SU-DHL-6 (cell line): ENCODE measurements around the gene SEH1L.

ENCODE experiments used
- H2AFZ ChIP-seq: fragments of 200-600 bp; sonication (generic); 2 replicates; pipeline ENCODE4 v1.6.1; 2014; ENCODE audit warnings: low read depth, mild to moderate bottlenecking, moderate library complexity, mixed read lengths, antibody characterized with exemption, low read length; ENCODE audit not compliant: severe bottlenecking
- H3F3A ChIP-seq: fragments of 200-600 bp; shearing (Covaris generic); 2 replicates; pipeline ENCODE4 v1.6.0; 2016; ENCODE audit warnings: antibody characterized with exemption, mild to moderate bottlenecking; ENCODE audit not compliant: insufficient read depth
- H3K27ac ChIP-seq: fragments of 200-600 bp; sonication (generic); 2 replicates; pipeline ENCODE4 v1.5.1; 2016; ENCODE audit warnings: low read depth, mild to moderate bottlenecking, low read length, moderate library complexity, mixed read lengths
- H3K27me3 ChIP-seq: fragments of 200-600 bp; sonication (generic), shearing (Covaris generic); 2 replicates; pipeline ENCODE4 v1.6.0; 2014; ENCODE audit warnings: mild to moderate bottlenecking, low read length
- H3K36me3 ChIP-seq: fragments of 200-600 bp; sonication (generic); 2 replicates; pipeline ENCODE4 v1.6.1; 2014; ENCODE audit warnings: mild to moderate bottlenecking, low read length, mixed read lengths
- H3K4me2 ChIP-seq: fragments of 300-600, 200-600 bp; shearing (Covaris generic), sonication (generic); 2 replicates; pipeline ENCODE4 v1.6.0; 2014; ENCODE audit warnings: low read length, low read depth, mild to moderate bottlenecking; ENCODE audit not compliant: poor library complexity, severe bottlenecking
- H3K4me3 ChIP-seq: fragments of 200-600 bp; sonication (generic); 2 replicates; pipeline ENCODE4 v1.5.1; 2014; ENCODE audit warnings: antibody characterized with exemption, low read length, mild to moderate bottlenecking, mixed read lengths; ENCODE audit not compliant: insufficient read depth, poor library complexity, severe bottlenecking
- H3K79me2 ChIP-seq: fragments of 200-600 bp; sonication (generic); 2 replicates; pipeline ENCODE4 v1.6.1; 2014; ENCODE audit warnings: mild to moderate bottlenecking, low read length, moderate library complexity; ENCODE audit not compliant: insufficient read depth
- H3K9ac ChIP-seq: fragments of 200-600 bp; sonication (generic); 2 replicates; pipeline ENCODE4 v1.7.0; 2014; ENCODE audit warnings: mild to moderate bottlenecking, low read length
- H3K9me2 ChIP-seq: fragments of 200-600 bp; sonication (generic); replicated peaks from 2 replicates; pipeline ENCODE4 v1.6.1; 2014; ENCODE audit warnings: low read length; ENCODE audit not compliant: insufficient read depth
- H3K9me3 ChIP-seq: fragments of 200-600 bp; sonication (generic); 2 replicates; pipeline ENCODE4 v1.6.1; 2014; ENCODE audit warnings: low read length, mixed read lengths; ENCODE audit not compliant: insufficient read depth
- H4K20me1 ChIP-seq: fragments of 200-600 bp; sonication (generic); 2 replicates; pipeline ENCODE4 v1.6.1; 2014; ENCODE audit warnings: low read depth, mild to moderate bottlenecking, antibody characterized with exemption, low read length, moderate library complexity, mixed read lengths
- EZH2phosphoT487 ChIP-seq: fragments of 200-600 bp; sonication (generic), shearing (Covaris generic); conservative IDR thresholded peaks from 2 replicates; pipeline ENCODE4 v1.6.1; 2018; ENCODE audit warnings: mild to moderate bottlenecking, antibody characterized with exemption, low read length, moderate library complexity, mixed read lengths
- TF ChIP-seq, protein P1 (sequence below): fragments of 200-600 bp; sonication (generic); IDR thresholded peaks from one replicate; pipeline ENCODE4 v1.5.1; 2017; ENCODE audit warnings: antibody characterized with exemption, mild to moderate bottlenecking, low read length, moderate library complexity; ENCODE audit not compliant: insufficient read depth, poor library complexity, severe bottlenecking

Gene SEH1L

DNA sequence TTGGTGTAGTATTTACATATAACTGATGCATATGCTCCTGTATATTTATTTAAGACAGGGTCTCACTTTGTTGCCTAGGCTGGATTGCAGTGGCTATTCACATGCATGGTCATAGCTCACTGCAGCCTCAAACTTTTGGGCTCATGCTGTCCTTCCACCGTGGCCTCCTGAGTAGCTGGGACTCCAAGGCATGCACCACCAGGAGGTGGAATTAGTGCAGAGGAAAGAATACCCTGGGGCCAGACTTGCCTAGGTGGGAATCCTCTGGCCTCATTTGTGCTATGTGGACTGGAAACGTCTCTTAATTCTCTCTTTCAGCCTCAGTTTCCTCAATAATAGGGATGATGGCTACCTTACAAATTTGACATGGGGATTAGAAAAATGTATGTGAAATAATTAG is 45.6 kb downstream of the SEH1L start:
- Histone ChIP-seq H3K27ac (no peak overlapping the region), H3K9me2 (no peaks in the 10 kb centered on the region)
- no peak for TF ChIP-seq EZH2phosphoT487
- TF ChIP-seq, protein P1, sequence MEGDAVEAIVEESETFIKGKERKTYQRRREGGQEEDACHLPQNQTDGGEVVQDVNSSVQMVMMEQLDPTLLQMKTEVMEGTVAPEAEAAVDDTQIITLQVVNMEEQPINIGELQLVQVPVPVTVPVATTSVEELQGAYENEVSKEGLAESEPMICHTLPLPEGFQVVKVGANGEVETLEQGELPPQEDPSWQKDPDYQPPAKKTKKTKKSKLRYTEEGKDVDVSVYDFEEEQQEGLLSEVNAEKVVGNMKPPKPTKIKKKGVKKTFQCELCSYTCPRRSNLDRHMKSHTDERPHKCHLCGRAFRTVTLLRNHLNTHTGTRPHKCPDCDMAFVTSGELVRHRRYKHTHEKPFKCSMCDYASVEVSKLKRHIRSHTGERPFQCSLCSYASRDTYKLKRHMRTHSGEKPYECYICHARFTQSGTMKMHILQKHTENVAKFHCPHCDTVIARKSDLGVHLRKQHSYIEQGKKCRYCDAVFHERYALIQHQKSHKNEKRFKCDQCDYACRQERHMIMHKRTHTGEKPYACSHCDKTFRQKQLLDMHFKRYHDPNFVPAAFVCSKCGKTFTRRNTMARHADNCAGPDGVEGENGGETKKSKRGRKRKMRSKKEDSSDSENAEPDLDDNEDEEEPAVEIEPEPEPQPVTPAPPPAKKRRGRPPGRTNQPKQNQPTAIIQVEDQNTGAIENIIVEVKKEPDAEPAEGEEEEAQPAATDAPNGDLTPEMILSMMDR = no peak

DNA sequence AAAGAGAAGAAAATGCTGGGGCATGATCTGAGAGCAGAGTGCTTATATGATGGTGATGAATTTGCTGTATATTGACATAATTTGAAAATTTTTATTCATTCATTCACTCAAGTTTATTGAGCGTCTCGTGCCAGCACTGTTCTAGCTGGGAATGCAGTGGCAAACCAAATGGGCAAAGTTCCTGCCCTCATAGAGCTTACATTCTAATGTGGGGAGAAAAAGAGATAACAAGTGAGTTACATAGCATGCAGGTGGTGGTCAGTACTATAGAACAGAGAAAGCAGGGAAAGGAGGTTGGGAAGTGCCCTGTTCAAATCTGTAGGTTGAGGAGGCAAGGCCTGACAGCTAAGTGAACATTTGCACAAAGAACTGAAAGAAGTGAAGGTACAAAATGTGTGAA is 47.6 kb downstream of the SEH1L start:
- peaks cover 89% of the 10 kb centered on the region for H3K79me2 ChIP-seq
- no peak overlapping the region for H3K9ac ChIP-seq
- no peaks in the 10 kb centered on the region for H3K27me3 ChIP-seq
- H3K9me3 ChIP-seq = no peaks in the 10 kb centered on the region
- TF ChIP-seq EZH2phosphoT487 = no peak
- TF ChIP-seq, protein P1 = no peak
- H4K20me1 ChIP-seq = peaks cover 30% of the 10 kb centered on the region
- no peaks in the 10 kb centered on the region for H3K9me2 ChIP-seq
- H3K4me2 ChIP-seq = no peak overlapping the region
- H3K4me3 ChIP-seq = no peak overlapping the region
- peaks cover 6% of the 10 kb centered on the region; the same call in 1 of the 2 replicates for H3K36me3 ChIP-seq
- no peak overlapping the region for H2AFZ ChIP-seq
- no peak overlapping the region for H3K27ac ChIP-seq
- no peaks in the 10 kb centered on the region for H3F3A ChIP-seq

More for the DNA sequence above, 45.6 kb downstream of the SEH1L start:
- H2AFZ ChIP-seq = no peak overlapping the region
- H3K9me3 ChIP-seq = no peaks in the 10 kb centered on the region
- peak overlapping the region; percentile 91 for H3K4me2 ChIP-seq
- peak overlapping the region; percentile 94 for H3K9ac ChIP-seq
- H4K20me1 ChIP-seq = peaks cover 23% of the 10 kb centered on the region
- no peak overlapping the region for H3K4me3 ChIP-seq
- H3K27me3 ChIP-seq = no peaks in the 10 kb centered on the region
- peaks cover 71% of the 10 kb centered on the region for H3K79me2 ChIP-seq
- H3K36me3 ChIP-seq = 0 out of 2 replicates have a peak, but pooled peaks cover 2% of the 10 kb centered on the region
- H3F3A ChIP-seq = peaks cover 15% of the 10 kb centered on the region

- peaks cover 30% of the 10 kb centered on the region for H4K20me1 ChIP-seq
- H3K79me2 ChIP-seq = peaks cover 93% of the 10 kb centered on the region
- peaks cover 9% of the 10 kb centered on the region; the same call in 1 of the 2 replicates for H3K36me3 ChIP-seq
- no peaks in the 10 kb centered on the region for H3K27me3 ChIP-seq
- H3K4me2 ChIP-seq = no peak overlapping the region
- H3K9me3 ChIP-seq = no peaks in the 10 kb centered on the region
- H3K9ac ChIP-seq = no peak overlapping the region
- TF ChIP-seq, protein P1 = no peak
- TF ChIP-seq EZH2phosphoT487 = no peak
- no peaks in the 10 kb centered on the region for H3K9me2 ChIP-seq
- H3K4me3 ChIP-seq = no peak overlapping the region
- H2AFZ ChIP-seq = no peak overlapping the region
- no peak overlapping the region for H3K27ac ChIP-seq
- no peaks in the 10 kb centered on the region for H3F3A ChIP-seq
These were observed 48.2 kb downstream of the SEH1L start for GRCh38 chr18:12995952-12996477.
